ENCODE data around the gene NDUFS4.
"Not testable (repeated sequence)": the region's sequence is repeated elsewhere in the genome, so short reads cannot be mapped to it uniquely, and the experiment has no call there.

NDUFS4 gene

GRCh38 chr5:53560506-53561191, at the start of gene NDUFS4:
Gene NDUFS4, plus strand, starts transcription at chr5:53560639. Its CDS starts 24 bp downstream, at chr5:53560663.
- peak; percentile 31 to 96 (median 88); a peak in 18 of 22 replicates for TF ChIP-seq Cebpa-rat (IDR thresholded peaks at IDR 0.05)
- peaks cover 7 to 12% (median 10%) of the 10 kb centered on the region in 11 experiments; a peak in 18 of 22 replicates for H3K9me3 ChIP-seq (replicated peaks in 1 of 11)

GRCh38 chr5:53512539-53512938, 47.9 kb upstream of the NDUFS4 start:
- peaks cover 37 to 52% (median 47%) of the 10 kb centered on the region in 11 experiments for H3K9me3 ChIP-seq (replicated peaks in 1 of 11)
- H3K4me3 ChIP-seq = no peak overlapping the region
- no peaks in the 10 kb centered on the region for H3K36me3 ChIP-seq
- no peaks in the 10 kb centered on the region for H3K4me1 ChIP-seq
- no peak for TF ChIP-seq Cebpa-rat (IDR thresholded peaks at IDR 0.05)
- no peak overlapping the region for H3K4me2 ChIP-seq
- H4K20me1 ChIP-seq = no peaks in the 10 kb centered on the region
- H3K9ac ChIP-seq = no peak overlapping the region
- H3K27me3 ChIP-seq = no peaks in the 10 kb centered on the region
- no peak overlapping the region for H3K27ac ChIP-seq

More at GRCh38 chr5:53560506-53561191, at the start of gene NDUFS4:
- Histone ChIP-seq H3K36me3 (no peaks in the 10 kb centered on the region; a peak in 1 of 22 replicates), H3K4me1 (peaks cover 0 to 9% (median 7%) of the 10 kb centered on the region in 10 experiments; a peak in 8 of 20 replicates), H3K4me2 (peak within 1 kb of the TSS; percentile 44 to 73 (median 60)), H3K9ac (peak within 1 kb of the TSS; percentile 82 to 91 (median 85)), H3K4me3 (peak within 1 kb of the TSS; percentile 63 to 75 (median 72)), H4K20me1 (peaks cover 0 to 13% (median 0%) of the 10 kb centered on the region in 11 experiments; a peak in 4 of 22 replicates), H3K27ac (peak within 1 kb of the TSS; percentile 80 to 88 (median 86)), H3K27me3 (no peaks in the 10 kb centered on the region)

- no peak for TF ChIP-seq Cebpa-rat (IDR thresholded peaks at IDR 0.05)
- Histone ChIP-seq H3K4me3 (no peak overlapping the region), H4K20me1 (no peaks in the 10 kb centered on the region), H3K4me2 (no peak overlapping the region), H3K27me3 (no peaks in the 10 kb centered on the region), H3K9me3 (replicated peaks in 1 of 11) (peaks cover 8 to 30% (median 21%) of the 10 kb centered on the region in 11 experiments), H3K4me1 (no peaks in the 10 kb centered on the region), H3K36me3 (no peaks in the 10 kb centered on the region), H3K9ac (no peak overlapping the region), H3K27ac (no peak overlapping the region)
Measured at GRCh38 chr5:53515988-53516387, 44.5 kb upstream of the NDUFS4 start.

- Histone ChIP-seq H3K4me1 (no peaks in the 10 kb centered on the region), H3K27ac (no peak overlapping the region), H3K36me3 (no peaks in the 10 kb centered on the region), H4K20me1 (no peaks in the 10 kb centered on the region), H3K27me3 (no peaks in the 10 kb centered on the region), H3K9ac (no peak overlapping the region), H3K4me2 (no peak overlapping the region), H3K4me3 (no peak overlapping the region), H3K9me3 (replicated peaks in 1 of 11) (peaks cover 0 to 30% (median 17%) of the 10 kb centered on the region in 11 experiments; a peak in 18 of 22 replicates)
- TF ChIP-seq Cebpa-rat (IDR thresholded peaks at IDR 0.05) = no peak
Measured at GRCh38 chr5:53520813-53521212, 39.6 kb upstream of the NDUFS4 start.

GRCh38 chr5:53537711-53538110, 22.7 kb upstream of the NDUFS4 start:
- Histone ChIP-seq H3K4me2 (no peak overlapping the region), H3K27me3 (no peaks in the 10 kb centered on the region), H3K36me3 (no peaks in the 10 kb centered on the region), H3K4me3 (no peak overlapping the region), H3K27ac (no peak overlapping the region), H3K9me3 (replicated peaks in 1 of 11) (peaks cover 0 to 9% (median 7%) of the 10 kb centered on the region in 11 experiments; a peak in 9 of 22 replicates), H3K4me1 (no peaks in the 10 kb centered on the region), H3K9ac (no peak overlapping the region), H4K20me1 (no peaks in the 10 kb centered on the region)
- no peak for TF ChIP-seq Cebpa-rat (IDR thresholded peaks at IDR 0.05)

GRCh38 chr5:53540739-53541138, 19.7 kb upstream of the NDUFS4 start:
- H3K4me2 ChIP-seq; H3K36me3 ChIP-seq; H3K9ac ChIP-seq; H3K9me3 ChIP-seq (replicated peaks in 1 of 11); H3K4me1 ChIP-seq; H4K20me1 ChIP-seq; H3K27me3 ChIP-seq; H3K27ac ChIP-seq; H3K4me3 ChIP-seq: not testable (repeated sequence)

- Histone ChIP-seq H3K9ac (no peak overlapping the region), H3K4me3 (no peak overlapping the region), H3K9me3 (replicated peaks in 1 of 11) (peaks cover 0 to 9% (median 7%) of the 10 kb centered on the region in 11 experiments; a peak in 9 of 22 replicates), H3K27ac (no peak overlapping the region), H3K4me2 (no peak overlapping the region), H4K20me1 (no peaks in the 10 kb centered on the region), H3K36me3 (no peaks in the 10 kb centered on the region), H3K27me3 (no peaks in the 10 kb centered on the region), H3K4me1 (peaks cover 0 to 10% (median 5%) of the 10 kb centered on the region in 10 experiments; a peak in 7 of 20 replicates)
- no peak for TF ChIP-seq Cebpa-rat (IDR thresholded peaks at IDR 0.05)
Measured at GRCh38 chr5:53541859-53542258, 18.6 kb upstream of the NDUFS4 start.

GRCh38 chr5:53542926-53543325, 17.5 kb upstream of the NDUFS4 start:
- Histone ChIP-seq H3K4me1 (peaks cover 0 to 10% (median 5%) of the 10 kb centered on the region in 10 experiments; a peak in 7 of 20 replicates), H3K27ac (no peak overlapping the region), H3K9ac (no peak overlapping the region), H3K4me2 (peak overlapping the region in 5 of 11 experiments; percentile 13 to 62 (median 44); a peak in 5 of 22 replicates), H4K20me1 (no peaks in the 10 kb centered on the region), H3K36me3 (no peaks in the 10 kb centered on the region), H3K4me3 (no peak overlapping the region), H3K9me3 (replicated peaks in 1 of 11) (peaks cover 0 to 9% (median 7%) of the 10 kb centered on the region in 11 experiments; a peak in 9 of 22 replicates), H3K27me3 (no peaks in the 10 kb centered on the region)
- TF ChIP-seq Cebpa-rat (IDR thresholded peaks at IDR 0.05) = no peak

GRCh38 chr5:53543401-53543800, 17.0 kb upstream of the NDUFS4 start:
- Histone ChIP-seq H3K4me1 (peaks cover 0 to 10% (median 5%) of the 10 kb centered on the region in 10 experiments; a peak in 8 of 20 replicates), H3K36me3 (no peaks in the 10 kb centered on the region), H3K27me3 (no peaks in the 10 kb centered on the region), H3K9ac (no peak overlapping the region), H3K9me3 (replicated peaks in 1 of 11) (peaks cover 0 to 9% (median 7%) of the 10 kb centered on the region in 11 experiments; a peak in 9 of 22 replicates), H3K4me3 (no peak overlapping the region), H3K4me2 (peak overlapping the region in 6 of 11 experiments; percentile 13 to 62 (median 30); a peak in 9 of 22 replicates), H3K27ac (no peak overlapping the region), H4K20me1 (no peaks in the 10 kb centered on the region)
- TF ChIP-seq Cebpa-rat (IDR thresholded peaks at IDR 0.05) = no peak
